GM21529 (cell line): ENCODE measurements around the gene COLEC11.
"Not testable (repeated sequence)": the region's sequence is repeated elsewhere in the genome, so short reads cannot be mapped to it uniquely, and the experiment has no call there.

Experiments
- ATAC-seq: cut with Tn5 transposase; IDR thresholded peaks from one replicate; pipeline ENCODE4 v1.9.1; 2021; ENCODE audit not compliant: unreplicated experiment

The COLEC11 gene

GRCh38 chr2:3604991-3605961 lies 10.4 kb downstream of the COLEC11 start:
- ATAC-seq = no peak

DNA sequence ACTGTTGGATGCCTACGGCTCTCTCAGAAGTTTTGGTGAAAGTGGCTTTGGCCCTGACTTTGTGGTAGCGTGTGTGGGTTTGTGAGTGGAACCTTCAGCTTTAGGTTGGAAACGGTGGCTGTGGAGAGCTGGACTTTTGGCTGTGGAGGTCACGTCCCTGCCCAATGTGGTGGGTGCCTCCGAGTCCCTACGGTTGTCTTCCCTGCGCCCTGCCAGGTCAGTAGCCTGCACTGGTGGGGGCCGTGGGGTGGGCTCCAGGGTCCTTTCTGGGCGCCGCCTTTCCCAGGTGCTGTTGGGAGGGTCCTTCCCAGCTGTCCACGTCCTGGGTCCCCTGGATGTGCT lies 11.1 kb downstream of the COLEC11 start:
- ATAC-seq = no peak

- ATAC-seq = no peak
These were observed 11.7 kb downstream of the COLEC11 start for GRCh38 chr2:3606370-3607201.

DNA sequence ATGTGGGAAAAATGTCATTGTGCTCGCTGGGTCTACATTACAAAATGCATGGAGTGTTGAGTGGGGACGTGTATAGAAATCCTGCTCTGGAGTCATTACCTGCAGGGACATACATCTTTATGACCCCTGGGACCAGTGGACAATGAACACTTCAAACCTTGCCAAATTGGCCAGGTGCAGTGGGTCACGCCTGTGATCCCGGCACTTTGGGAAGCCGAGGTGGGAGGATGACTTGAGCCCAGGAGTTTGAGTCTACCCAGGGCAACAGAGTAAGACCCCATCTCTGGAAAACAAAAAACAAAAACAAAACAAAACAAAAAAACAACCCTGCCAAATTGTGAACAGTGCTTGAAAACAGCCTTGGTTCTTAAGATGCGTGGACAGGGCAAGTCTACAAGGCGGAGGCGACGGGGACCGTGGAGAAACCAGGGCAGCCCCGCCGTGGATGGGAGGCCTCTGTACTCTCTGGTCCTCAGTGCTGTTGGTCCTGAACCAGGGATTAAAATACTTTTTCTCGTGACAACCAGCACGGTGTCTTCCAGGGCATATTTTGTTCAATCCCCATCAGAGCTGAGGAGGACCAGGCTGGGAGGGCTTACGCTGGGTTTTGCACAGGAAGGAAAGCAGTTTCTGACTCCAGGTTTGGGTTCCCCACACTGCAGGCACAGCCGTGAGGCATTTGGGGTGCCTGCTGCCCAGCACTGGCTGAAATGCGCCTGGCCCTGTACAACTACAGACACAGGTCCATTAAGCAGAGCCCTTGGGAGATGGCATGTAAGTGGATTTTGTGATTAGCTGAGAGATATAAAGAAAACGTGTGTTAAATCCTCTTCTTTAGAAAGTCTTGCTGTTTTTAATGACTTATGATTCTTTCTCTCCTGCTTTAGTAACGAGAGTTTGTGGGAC lies 13.7 kb downstream of the COLEC11 start:
- ATAC-seq = no peak

GRCh38 chr2:3609279-3609673 lies 14.4 kb downstream of the COLEC11 start:
- ATAC-seq = not testable (repeated sequence)

- no peak for ATAC-seq
These were observed 15.5 kb downstream of the COLEC11 start for GRCh38 chr2:3610415-3610814.

DNA sequence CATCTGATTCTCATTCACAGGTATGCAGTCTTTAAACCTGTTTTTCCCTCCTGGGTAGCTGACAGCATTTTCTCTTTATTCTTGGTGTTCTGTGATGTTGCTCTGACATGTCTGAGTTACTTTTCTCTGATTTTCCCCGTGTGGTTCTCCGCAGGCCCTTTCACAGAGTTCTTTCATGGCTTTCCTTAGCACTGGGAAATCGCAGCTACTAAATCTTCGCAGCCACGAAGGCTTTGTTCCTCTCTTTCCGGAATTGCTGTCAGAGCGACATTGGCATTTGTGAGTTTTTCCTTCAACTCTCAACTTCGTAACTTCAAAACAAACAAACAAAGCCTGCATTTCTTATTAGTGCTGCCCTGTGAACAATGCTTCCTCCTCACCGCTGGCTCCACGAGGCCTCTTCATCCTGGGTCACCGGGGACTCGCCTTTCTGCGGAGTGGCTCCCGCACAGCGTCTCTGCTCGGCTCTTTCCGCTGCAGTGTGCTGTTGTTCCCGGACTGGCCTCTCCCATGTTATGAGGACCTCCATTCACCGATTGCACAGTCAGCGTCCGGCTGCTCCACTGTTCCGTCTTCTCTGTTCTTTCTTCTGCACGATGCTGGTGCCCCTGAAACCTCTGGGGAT lies 16.1 kb downstream of the COLEC11 start:
- ATAC-seq = no peak

GRCh38 chr2:3611589-3611988 lies 16.7 kb downstream of the COLEC11 start:
- no peak for ATAC-seq

DNA sequence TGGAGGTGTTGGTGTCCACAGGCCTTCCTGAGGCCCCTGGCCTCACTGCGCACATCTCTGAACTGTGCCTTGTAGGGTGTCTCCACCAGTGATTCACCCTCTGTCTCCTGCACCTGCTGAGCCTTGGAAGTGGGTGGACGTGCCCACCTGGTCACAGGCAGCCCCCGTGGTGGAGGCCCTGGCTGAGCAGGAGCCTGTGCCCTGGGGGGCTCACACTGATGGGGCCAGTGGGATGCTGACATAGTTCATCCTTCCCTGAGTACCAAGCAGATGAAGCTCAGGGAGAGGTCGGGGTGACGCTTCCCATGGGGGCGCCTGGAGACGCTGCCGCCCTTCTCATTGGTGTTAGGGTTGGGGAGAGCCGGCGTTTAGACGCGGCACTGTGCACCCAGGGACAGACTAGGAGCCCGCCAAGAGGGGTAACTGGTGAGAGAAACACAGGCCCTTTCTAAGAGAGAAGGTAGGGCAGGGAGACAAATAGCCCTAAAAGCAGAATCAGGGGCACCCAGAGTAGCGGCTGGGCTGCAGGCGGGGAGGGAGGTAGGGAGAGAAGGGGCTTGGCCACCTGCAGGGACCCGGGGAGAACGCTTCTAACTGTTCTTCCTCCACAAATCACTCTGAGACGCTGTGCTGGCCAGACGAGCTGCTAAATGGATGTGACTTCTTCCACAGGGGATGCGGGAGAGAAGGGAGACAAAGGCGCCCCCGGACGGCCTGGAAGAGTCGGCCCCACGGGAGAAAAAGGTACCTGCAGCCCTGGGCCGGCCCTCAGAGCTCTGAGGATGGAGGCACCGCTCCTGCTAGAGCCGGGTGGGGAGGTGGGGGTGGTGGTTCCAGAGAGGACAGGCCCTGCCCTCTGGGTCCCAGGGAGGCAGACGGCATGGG lies 18.0 kb downstream of the COLEC11 start:
- ATAC-seq = no peak

- ATAC-seq = no peak
These were observed 18.6 kb downstream of the COLEC11 start for GRCh38 chr2:3613524-3613905.

- not testable (repeated sequence) for ATAC-seq
These were observed 19.8 kb downstream of the COLEC11 start for GRCh38 chr2:3614743-3615142.

- not testable (repeated sequence) for ATAC-seq
These were observed 20.8 kb downstream of the COLEC11 start for GRCh38 chr2:3615541-3616200.

GRCh38 chr2:3616435-3617197 lies 21.7 kb downstream of the COLEC11 start:
- ATAC-seq = not testable (repeated sequence)

GRCh38 chr2:3617198-3617890 lies 22.4 kb downstream of the COLEC11 start:
- ATAC-seq = no peak

GRCh38 chr2:3618367-3618766 lies 23.5 kb downstream of the COLEC11 start:
- no peak for ATAC-seq

DNA sequence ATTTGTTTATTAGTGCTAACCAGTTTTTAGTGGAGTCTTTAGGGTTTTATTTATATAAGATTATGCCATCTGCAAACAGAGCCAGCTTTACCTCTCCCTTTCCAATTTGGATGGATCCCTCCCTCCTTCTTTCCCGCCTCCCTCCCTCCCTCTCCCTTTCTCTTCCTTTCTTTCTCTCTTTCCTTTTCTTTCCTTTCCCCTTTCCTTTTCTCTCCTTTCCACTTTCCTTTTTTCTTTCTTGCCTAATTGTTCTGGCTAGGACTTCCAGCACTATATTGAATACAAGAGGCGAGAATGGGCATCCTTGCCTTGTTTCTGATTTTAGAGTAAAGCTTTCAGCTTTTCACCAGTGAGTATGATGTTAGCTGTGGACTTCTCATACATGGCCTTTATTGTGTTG lies 24.1 kb downstream of the COLEC11 start:
- ATAC-seq = no peak

GRCh38 chr2:3619661-3620060 lies 24.7 kb downstream of the COLEC11 start:
- ATAC-seq = not testable (repeated sequence)

GRCh38 chr2:3620834-3621233 lies 25.9 kb downstream of the COLEC11 start:
- no peak for ATAC-seq
